K562 (cell line): ENCODE data around the gene TFCP2L1. TPM values are rescaled to one million over a fixed set of nuclear protein-coding genes. Genes with fewer than 3 reads are reported as not detected.

Experiments
- ATAC-seq: fragments of 200-7000 bp; cut with Tn5 transposase; 3 replicates; pipeline ENCODE4 v1.9.1; 2020; ENCODE audit warnings: moderate library complexity
- BruUV-seq: library from RNA; stranded (reverse); fragments of 400-500 nt; replicated peaks from 2 replicates; lab custom pipeline; 2021; lab: Mats Ljungman, UMichigan
- CTCF ChIA-PET: fragments of 300-600 bp; formaldehyde crosslinking; extraction: SDS; loops from one replicate; lab custom pipeline; 2021; ENCODE audit warnings: low intra/inter-chr PET ratio; lab: Yijun Ruan, JAX
- POLR2A ChIA-PET: fragments of 300-600, 350-650 bp; sonication (Branson Sonifier 250); formaldehyde crosslinking; extraction: SDS; loops from one replicate; lab custom pipeline; 2021; ENCODE audit warnings: antibody characterized with exemption, inconsistent platforms; lab: Yijun Ruan, JAX
- DNase-seq, 4 experiments: peaks; one replicate each; pipeline versions ENCODE4 v3.0.0 to v3.0.0-alpha.2; 2011 to 2018; ENCODE audit warnings: low spot score in 3 of 4, mixed read lengths in 3 of 4; ENCODE audit errors: extremely low read depth in 1 of 4
- FAIRE-seq: peaks from 2 replicates; lab custom pipeline; 2011; peaks lifted over from hg19 to GRCh38; lab: Jason Lieb, UNC
- H2AFZ ChIP-seq: 2 replicates; pipeline ENCODE4 v1.6.0; 2011; ENCODE audit warnings: low read depth, low read length, control low read depth, inconsistent platforms
- H3K27ac ChIP-seq: fragments of 200-600 bp; 3 replicates; pipeline ENCODE4 v1.8.0; 2011; ENCODE audit warnings: low read depth, mild to moderate bottlenecking, control low read depth, inconsistent platforms, low read length, moderate library complexity, mixed read lengths; ENCODE audit errors: extremely low read depth
- H3K27me3 ChIP-seq, 2 experiments: fragments of 300-600 bp in 1 of 2; 2 replicates in 1 of 2; 3 replicates in 1 of 2; pipeline versions ENCODE4 v1.6.0 to v1.8.0; 2011; ENCODE audit warnings: inconsistent platforms in 2 of 2, low read length in 2 of 2, mild to moderate bottlenecking in 1 of 2, mixed read lengths in 1 of 2, moderate library complexity in 1 of 2; ENCODE audit not compliant: control insufficient read depth in 2 of 2, insufficient read depth in 2 of 2
- H3K36me3 ChIP-seq: fragments of 300-600 bp; 3 replicates; pipeline ENCODE4 v1.8.0; 2011; ENCODE audit warnings: mild to moderate bottlenecking, low read length, inconsistent platforms; ENCODE audit not compliant: control insufficient read depth, insufficient read depth
- H3K4me1 ChIP-seq, 2 experiments: fragments of 200-600 bp in 1 of 2; replicated peaks in 1 of 2; 2 replicates in 1 of 2; 3 replicates in 1 of 2; pipeline versions ENCODE4 v1.5.1 to v1.8.0; 2011; ENCODE audit warnings: inconsistent platforms in 2 of 2, low read length in 2 of 2, mild to moderate bottlenecking in 1 of 2, mixed read lengths in 1 of 2, moderate library complexity in 1 of 2; ENCODE audit not compliant: control insufficient read depth in 2 of 2, insufficient read depth in 2 of 2
- H3K4me2 ChIP-seq: 2 replicates; pipeline ENCODE4 v1.6.1; 2011; ENCODE audit warnings: low read length, control low read depth, inconsistent platforms, mixed read lengths; ENCODE audit not compliant: insufficient read depth
- H3K4me3 ChIP-seq: fragments of 200-600 bp; sonication (generic), shearing (Covaris generic); 2 replicates; pipeline ENCODE4 v1.5.1; 2016; ENCODE audit warnings: control low read depth, inconsistent platforms
- H3K79me2 ChIP-seq: fragments of 200-600 bp; 3 replicates; pipeline ENCODE4 v1.8.0; 2011; ENCODE audit warnings: low read length, inconsistent platforms; ENCODE audit not compliant: control insufficient read depth, insufficient read depth
- H3K9ac ChIP-seq, 2 experiments: 2 replicates each; pipeline versions ENCODE4 v1.6.0 to v1.6.1; 2011; ENCODE audit warnings: low read depth in 2 of 2, low read length in 2 of 2, control low read depth in 1 of 2, inconsistent platforms in 1 of 2, mild to moderate bottlenecking in 1 of 2, mixed read lengths in 1 of 2; ENCODE audit not compliant: insufficient read depth in 1 of 2
- H3K9me1 ChIP-seq: one replicate; pipeline ENCODE4 v1.6.0; 2011; ENCODE audit warnings: inconsistent platforms, mild to moderate bottlenecking, low read length, moderate library complexity; ENCODE audit not compliant: control insufficient read depth, insufficient read depth
- H3K9me3 ChIP-seq: replicated peaks from 2 replicates; pipeline ENCODE4 v1.5.1; 2011; ENCODE audit warnings: low read depth, low read length, inconsistent platforms; ENCODE audit not compliant: control insufficient read depth, insufficient read depth
- H4K20me1 ChIP-seq: replicated peaks from 2 replicates; pipeline ENCODE4 v1.6.1; 2011; ENCODE audit warnings: low read length, inconsistent platforms, mixed read lengths; ENCODE audit not compliant: control insufficient read depth, insufficient read depth
- BRD4 ChIP-seq: fragments of 200-600 bp; sonication (generic); IDR thresholded peaks from 2 replicates; pipeline ENCODE4 v1.6.1; 2017; ENCODE audit warnings: inconsistent platforms
- DDX20 ChIP-seq: fragments of 450-650 bp; IDR thresholded peaks from 2 replicates; pipeline ENCODE4 v1.6.1; 2016; ENCODE audit warnings: missing genetic modification characterization, low read depth, mild to moderate bottlenecking, missing compliant biosample characterization, moderate library complexity
- ETS1 ChIP-seq: conservative IDR thresholded peaks from 2 replicates; pipeline ENCODE4 v1.6.1; 2011; ENCODE audit warnings: low read depth, mild to moderate bottlenecking, low read length; ENCODE audit not compliant: control insufficient read depth
- GABPA ChIP-seq: fragments of 200-800 bp; sonication (Bioruptor generic); conservative IDR thresholded peaks from 2 replicates; pipeline ENCODE4 v1.6.1; 2016; ENCODE audit warnings: low read depth, missing genetic modification characterization, missing compliant biosample characterization
- GATA2 ChIP-seq: sonication (generic); formaldehyde crosslinking; IDR thresholded peaks from 2 replicates; pipeline ENCODE4 v1.4.0; 2020; ENCODE audit warnings: mild to moderate bottlenecking, missing genetic modification reagents
- HMG20B ChIP-seq: fragments of 250-450 bp; sonication (Bioruptor Pico); IDR thresholded peaks from 2 replicates; pipeline ENCODE4 v1.5.0; 2021; ENCODE audit warnings: mild to moderate bottlenecking
- JUN ChIP-seq, 2 experiments: sonication (generic) in 1 of 2; formaldehyde crosslinking in 1 of 2; IDR thresholded peaks; 2 replicates each; pipeline versions ENCODE4 v1.6.1 to v1.8.0; 2012 to 2022; ENCODE audit warnings: borderline replicate concordance in 2 of 2, mild to moderate bottlenecking in 2 of 2, improper control_type of control experiment in 1 of 2, low read depth in 1 of 2, low read length in 1 of 2, missing genetic modification reagents in 1 of 2
- MECOM ChIP-seq: fragments of 250-450 bp; sonication (Bioruptor Pico); IDR thresholded peaks from 2 replicates; pipeline ENCODE4 v1.8.0; 2022; ENCODE audit warnings: inconsistent platforms
- MIER1 ChIP-seq: fragments of 450-650 bp; IDR thresholded peaks from 2 replicates; pipeline ENCODE4 v1.6.1; 2016; ENCODE audit warnings: antibody characterized with exemption, mild to moderate bottlenecking, low read depth
- MNT ChIP-seq, 2 experiments: fragments of 450-650 bp; conservative IDR thresholded peaks; 2 replicates each; pipeline ENCODE4 v1.6.1; 2017; ENCODE audit warnings: mild to moderate bottlenecking in 2 of 2, moderate library complexity in 2 of 2
- RCOR1 ChIP-seq, 2 experiments: IDR thresholded peaks; 2 replicates each; pipeline ENCODE4 v1.6.1; 2012; ENCODE audit warnings: low read depth in 2 of 2, low read length in 2 of 2, borderline replicate concordance in 1 of 2, improper control_type of control experiment in 1 of 2
- SIRT6 ChIP-seq: IDR thresholded peaks from one replicate; pipeline ENCODE4 v1.6.1; 2012; ENCODE audit warnings: low read depth, mild to moderate bottlenecking, control low read depth, inconsistent platforms, low read length, moderate library complexity
- TBP ChIP-seq: optimal IDR thresholded peaks from 2 replicates; pipeline ENCODE3; 2011; ENCODE audit warnings: low read depth, low read length, improper control_type of control experiment
- ZNF274 ChIP-seq: IDR thresholded peaks from 2 replicates; pipeline ENCODE4 v1.6.1; 2011; ENCODE audit warnings: low read depth, mild to moderate bottlenecking, low read length, moderate library complexity, borderline replicate concordance
- WGBS: fragments of 100-300 bp; shearing (Covaris generic); methylation state at CpG from one replicate; pipeline ENCODE4 v1.1.6; 2016; ENCODE audit warnings: low coverage, mixed read lengths; ENCODE audit not compliant: insufficient coverage; ENCODE audit errors: missing lambda C conversion rate; 5-methylcytosine and 5-hydroxymethylcytosine counted together
- in situ Hi-C: fragments of 300-500 bp; cut with MboI; formaldehyde crosslinking; loops from 4 replicates; pipeline ENCODE4 v1.15.0; 2018; ENCODE audit warnings: inconsistent platforms, mixed read lengths
- intact Hi-C: fragments of 100-400 bp; cut with micrococcal nuclease; formaldehyde crosslinking; loops from 2 replicates; pipeline ENCODE4 v1.14.2; 2022
- polyA plus RNA-seq, 8 experiments: library from polyadenylated mRNA; depleted of rRNA in 4 of 8; stranded (reverse) in 5 of 8; unstranded in 3 of 8; fragments of >200 nt; fragmentation: Nextera tagmentation in 2 of 8; fragmentation: Illumina TruSeq in 1 of 8; extraction: Ambion mirVana in 2 of 8; extraction: Trizol in 1 of 8; gene quantifications; 2 replicates each; pipeline versions ENCODE4 v1.2.1 to v1.2.3, GENCODE V29; 2011 to 2014; ENCODE audit warnings: inconsistent platforms in 1 of 8, missing spikeins in 1 of 8
- total RNA-seq, 7 experiments: library from RNA; depleted of rRNA in 6 of 7; stranded (reverse); fragments of >200 nt in 6 of 7; fragmentation: Illumina TruSeq in 2 of 7; extraction: Trizol in 2 of 7; gene quantifications; 2 replicates each; pipeline versions ENCODE4 v1.2.1 to v1.2.3, GENCODE V29; 2011 to 2021; ENCODE audit warnings: low replicate concordance in 1 of 7
- TF ChIP-seq, protein P1 (sequence below): IDR thresholded peaks from 2 replicates; pipeline ENCODE4 v1.6.1; 2016; ENCODE audit warnings: missing genetic modification characterization, missing compliant biosample characterization

Gene TFCP2L1
- total and polyA plus RNA-seq, 9 of the 15 experiments (the other 6 are each of a cell fraction or from before 2014, with no cell fraction given): 0.08 to 1.00 (median 0.42) TPM

- Histone ChIP-seq H3K9me3 (no peaks in the 10 kb centered on the region), H3K4me2 (no peak overlapping the region), H3K9ac (no peak overlapping the region), H3K27me3 (peaks cover 26 to 77% of the 10 kb centered on the region in 2 experiments; a peak in 4 of 5 replicates)
- POLR2A ChIA-PET: interaction anchor here (0.6 kb wide), 1 partner anchor 17 kb away, joined by 4 read pairs; no protein-coding TSS in a partner anchor
- DNase-seq: no peak
- ATAC-seq: no peak
- intact Hi-C loops: no loop called here
- TF ChIP-seq BRD4 (no peak), ETS1 (no peak), ZNF274 (no peak), JUN (IDR thresholded peaks at IDR 0.05; ENCODE audit: borderline replicate concordance, low read depth, low read length) (no peak), JUN (CRISPR knock-in tag; IDR thresholded peaks at IDR 0.05; ENCODE audit: borderline replicate concordance) (no peak), RCOR1 (IDR thresholded peaks at IDR 0.05; ENCODE audit: borderline replicate concordance in 1 of 2, low read depth in 2 of 2, low read length in 2 of 2) (no peak), MIER1 (no peak), HMG20B (no peak), MNT (conservative IDR thresholded peaks at IDR 0.05) (no peak), DDX20 (tag) (no peak), SIRT6 (no peak), TBP (no peak), GABPA (tag) (no peak), GATA2 (no peak), MECOM (no peak)
- TF ChIP-seq, protein P1, sequence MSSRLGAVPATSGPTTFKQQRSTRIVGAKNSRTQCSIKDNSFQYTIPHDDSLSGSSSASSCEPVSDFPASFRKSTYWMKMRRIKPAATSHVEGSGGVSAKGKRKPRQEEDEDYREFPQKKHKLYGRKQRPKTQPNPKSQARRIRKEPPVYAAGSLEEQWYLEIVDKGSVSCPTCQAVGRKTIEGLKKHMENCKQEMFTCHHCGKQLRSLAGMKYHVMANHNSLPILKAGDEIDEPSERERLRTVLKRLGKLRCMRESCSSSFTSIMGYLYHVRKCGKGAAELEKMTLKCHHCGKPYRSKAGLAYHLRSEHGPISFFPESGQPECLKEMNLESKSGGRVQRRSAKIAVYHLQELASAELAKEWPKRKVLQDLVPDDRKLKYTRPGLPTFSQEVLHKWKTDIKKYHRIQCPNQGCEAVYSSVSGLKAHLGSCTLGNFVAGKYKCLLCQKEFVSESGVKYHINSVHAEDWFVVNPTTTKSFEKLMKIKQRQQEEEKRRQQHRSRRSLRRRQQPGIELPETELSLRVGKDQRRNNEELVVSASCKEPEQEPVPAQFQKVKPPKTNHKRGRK (tag): no peak
- TF ChIP-seq, all 486 proteins: peak for 0
- no peak for FAIRE-seq
- Histone ChIP-seq H3K36me3 (no peaks in the 10 kb centered on the region), H3K9me1 (no peaks in the 10 kb centered on the region), H3K4me3 (no peak overlapping the region), H3K4me1 (no peaks in the 10 kb centered on the region), H3K79me2 (no peaks in the 10 kb centered on the region), H4K20me1 (peaks cover 7% of the 10 kb centered on the region), H3K27ac (no peak overlapping the region), H2AFZ (no peak overlapping the region)
- CTCF ChIA-PET: no interaction called here
- in situ Hi-C loops: no loop called here
- 23% methylated on average over 7 of the region's 7 CpGs for WGBS
- BruUV-seq: no TSS peak
Measured at GRCh38 chr2:121234144-121234543, 50.9 kb downstream of the TFCP2L1 start.
